Activated gamma-delta T cell treated with Interleukin-2 at 50 U/mL for 16 hours (primary cell): ENCODE data around the gene DYSF.

Experiments used
- DNase-seq: peaks from one replicate; pipeline ENCODE4 v3.0.0-alpha.2; 2020

DYSF gene

DNA sequence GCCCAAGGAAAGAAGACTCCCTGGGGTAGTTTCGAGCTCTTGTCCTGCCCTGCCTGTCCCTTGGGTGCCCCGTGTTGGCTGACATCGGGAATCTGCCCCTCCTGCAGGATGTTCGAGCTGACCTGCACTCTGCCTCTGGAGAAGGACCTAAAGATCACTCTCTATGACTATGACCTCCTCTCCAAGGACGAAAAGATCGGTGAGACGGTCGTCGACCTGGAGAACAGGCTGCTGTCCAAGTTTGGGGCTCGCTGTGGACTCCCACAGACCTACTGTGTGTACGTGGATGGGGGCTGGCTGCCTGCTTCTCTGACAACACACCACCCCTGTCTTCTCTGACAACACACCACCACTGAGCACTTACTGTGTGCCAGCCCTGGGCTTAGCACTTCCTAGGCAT lies 210.8 kb downstream of the DYSF start:
- DNase-seq = no peak

DNA sequence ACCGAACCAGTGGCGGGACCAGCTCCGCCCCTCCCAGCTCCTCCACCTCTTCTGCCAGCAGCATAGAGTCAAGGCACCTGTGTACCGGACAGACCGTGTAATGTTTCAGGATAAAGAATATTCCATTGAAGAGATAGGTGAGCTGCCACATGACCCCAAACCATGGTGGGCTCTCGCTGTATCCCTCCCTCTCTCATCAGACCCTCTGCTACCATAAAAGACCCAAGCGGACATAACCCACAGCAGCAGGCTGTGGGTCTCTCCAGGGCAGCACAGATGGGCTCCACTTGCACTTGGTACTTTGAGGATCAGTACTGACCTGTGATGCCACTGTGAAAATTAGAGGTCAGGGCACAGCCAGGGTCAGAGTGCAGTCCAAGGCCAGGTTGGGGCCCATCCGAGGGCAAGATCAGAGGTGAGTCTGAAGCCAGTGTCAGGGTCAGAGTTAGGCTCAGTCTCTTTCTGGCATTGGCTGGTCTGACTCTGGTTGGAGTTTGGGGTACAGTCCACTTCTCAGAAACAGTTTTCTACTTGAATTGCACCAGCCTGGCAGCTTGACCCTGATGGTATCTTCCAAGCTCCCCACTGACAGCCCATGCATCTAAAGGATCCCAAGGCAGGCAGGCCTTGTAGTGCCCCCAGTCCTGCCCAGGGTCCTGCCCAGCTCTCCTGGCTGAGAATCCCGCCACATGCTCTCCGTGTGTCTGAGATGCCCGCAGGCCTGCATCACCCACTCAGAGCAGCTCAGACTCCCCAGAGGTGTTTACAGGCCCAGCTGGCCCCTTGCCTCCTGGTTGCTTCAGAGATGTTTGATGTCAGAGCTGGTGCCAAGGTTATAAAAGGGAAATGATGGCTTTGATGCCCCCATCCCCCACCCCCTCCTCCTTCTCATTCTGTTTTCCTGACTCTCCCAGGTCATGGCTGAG lies 212.1 kb downstream of the DYSF start:
- DNase-seq = no peak

DNA sequence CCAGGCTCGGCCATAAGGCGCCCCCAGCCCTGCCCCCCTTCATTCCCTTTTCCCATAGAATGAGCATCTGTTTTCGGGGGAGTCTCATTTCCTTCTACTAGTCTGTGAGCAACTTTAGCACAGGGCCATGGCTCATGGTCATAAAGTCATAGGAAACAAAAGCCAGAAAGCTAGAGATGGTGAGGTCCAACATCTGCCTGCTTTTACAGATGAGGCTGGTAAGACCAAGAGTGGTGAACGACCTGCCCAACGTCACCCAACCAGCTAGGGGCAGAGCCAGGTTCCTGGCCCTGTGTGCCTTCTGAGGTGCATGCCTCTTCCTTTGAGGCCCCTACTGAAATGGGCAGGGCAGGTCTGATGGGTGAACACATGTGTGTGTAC lies 212.7 kb downstream of the DYSF start:
- DNase-seq = no peak

DNA sequence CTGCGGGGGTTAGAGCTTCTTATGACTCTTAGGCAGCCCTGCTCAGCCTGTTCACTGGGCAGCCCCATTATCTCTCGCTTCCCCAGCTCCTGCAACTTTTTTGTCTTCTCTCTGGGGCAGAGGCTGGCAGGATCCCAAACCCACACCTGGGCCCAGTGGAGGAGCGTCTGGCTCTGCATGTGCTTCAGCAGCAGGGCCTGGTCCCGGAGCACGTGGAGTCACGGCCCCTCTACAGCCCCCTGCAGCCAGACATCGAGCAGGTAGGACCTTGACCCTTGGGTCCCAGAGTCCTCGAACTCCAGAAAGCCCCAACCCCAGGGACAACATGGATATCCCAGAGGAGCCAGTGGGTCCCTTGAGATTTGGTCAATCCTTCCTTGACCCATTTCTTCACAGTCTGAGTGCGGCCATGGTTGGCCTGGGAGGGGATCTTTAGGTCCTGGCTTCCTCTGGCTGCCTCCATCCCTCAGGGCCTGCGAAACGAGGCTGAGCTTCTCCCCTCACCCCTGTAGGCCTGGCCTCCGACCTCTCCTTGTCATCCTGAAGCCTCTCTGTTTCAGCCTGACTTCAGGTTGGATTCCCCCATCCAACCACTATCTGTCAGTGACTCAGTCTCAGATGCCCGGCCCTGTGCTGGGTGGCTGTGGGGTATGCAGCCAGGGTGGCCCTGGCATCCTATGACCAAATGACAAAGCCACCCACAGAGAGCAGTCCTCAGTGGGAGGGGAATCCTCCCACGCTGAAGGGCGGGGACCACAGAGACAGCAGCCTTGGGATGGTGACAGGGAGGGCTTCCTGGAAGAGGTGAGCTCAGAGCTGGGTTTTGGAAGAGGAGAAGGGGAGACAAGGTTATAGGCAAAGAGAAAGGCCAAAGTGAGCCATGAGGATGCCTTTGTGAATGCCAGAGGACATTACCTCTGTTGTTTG lies 214.2 kb downstream of the DYSF start:
- no peak for DNase-seq

DNA sequence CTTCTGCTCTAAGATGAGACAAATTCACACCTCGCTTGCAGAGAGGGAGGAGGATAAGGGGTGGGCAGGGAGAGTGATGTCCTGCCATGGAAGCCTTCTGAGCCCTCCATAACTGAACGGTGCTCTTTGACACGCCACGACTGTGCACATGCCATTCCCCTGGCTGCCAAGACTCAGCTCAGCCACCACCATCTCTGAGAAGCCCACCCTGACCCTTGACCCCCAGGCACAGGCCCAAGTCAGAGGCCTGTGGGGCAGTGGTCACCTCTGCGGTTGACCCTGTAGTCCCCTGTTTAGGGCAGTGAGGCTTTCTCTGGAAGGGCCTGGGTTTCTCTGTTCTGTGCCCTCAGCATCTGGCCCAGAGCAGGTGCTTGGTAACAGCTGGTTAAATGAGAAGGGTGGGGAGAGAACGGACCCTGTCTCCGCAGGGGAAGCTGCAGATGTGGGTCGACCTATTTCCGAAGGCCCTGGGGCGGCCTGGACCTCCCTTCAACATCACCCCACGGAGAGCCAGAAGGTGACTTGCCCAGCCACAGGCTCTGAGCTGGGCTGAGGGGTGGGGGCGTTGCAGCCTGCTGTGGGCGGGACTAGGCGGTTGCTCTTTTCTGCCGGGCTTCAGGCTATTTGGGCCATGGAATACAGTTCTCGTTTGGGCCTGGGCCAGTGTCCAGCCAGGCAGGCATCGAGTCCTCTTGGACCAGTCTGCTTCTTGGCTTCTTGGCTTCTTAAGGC lies 215.1 kb downstream of the DYSF start:
- no peak for DNase-seq

DNA sequence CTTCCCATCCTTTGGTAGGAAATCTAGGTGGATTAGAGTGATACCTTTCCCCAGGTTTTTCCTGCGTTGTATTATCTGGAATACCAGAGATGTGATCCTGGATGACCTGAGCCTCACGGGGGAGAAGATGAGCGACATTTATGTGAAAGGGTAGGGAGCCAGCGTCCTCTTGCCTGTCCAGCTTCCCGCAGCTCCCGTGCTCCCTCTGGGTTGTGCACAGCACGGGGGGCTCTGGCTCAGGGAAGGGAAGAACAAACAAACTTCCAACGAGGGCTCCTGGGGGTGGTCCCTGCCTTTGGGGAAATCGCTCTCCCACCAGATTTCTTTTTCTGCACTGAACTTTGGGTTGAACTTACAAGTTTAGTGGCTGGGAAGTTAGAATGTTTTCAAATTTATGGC lies 215.7 kb downstream of the DYSF start:
- DNase-seq = no peak

DNA sequence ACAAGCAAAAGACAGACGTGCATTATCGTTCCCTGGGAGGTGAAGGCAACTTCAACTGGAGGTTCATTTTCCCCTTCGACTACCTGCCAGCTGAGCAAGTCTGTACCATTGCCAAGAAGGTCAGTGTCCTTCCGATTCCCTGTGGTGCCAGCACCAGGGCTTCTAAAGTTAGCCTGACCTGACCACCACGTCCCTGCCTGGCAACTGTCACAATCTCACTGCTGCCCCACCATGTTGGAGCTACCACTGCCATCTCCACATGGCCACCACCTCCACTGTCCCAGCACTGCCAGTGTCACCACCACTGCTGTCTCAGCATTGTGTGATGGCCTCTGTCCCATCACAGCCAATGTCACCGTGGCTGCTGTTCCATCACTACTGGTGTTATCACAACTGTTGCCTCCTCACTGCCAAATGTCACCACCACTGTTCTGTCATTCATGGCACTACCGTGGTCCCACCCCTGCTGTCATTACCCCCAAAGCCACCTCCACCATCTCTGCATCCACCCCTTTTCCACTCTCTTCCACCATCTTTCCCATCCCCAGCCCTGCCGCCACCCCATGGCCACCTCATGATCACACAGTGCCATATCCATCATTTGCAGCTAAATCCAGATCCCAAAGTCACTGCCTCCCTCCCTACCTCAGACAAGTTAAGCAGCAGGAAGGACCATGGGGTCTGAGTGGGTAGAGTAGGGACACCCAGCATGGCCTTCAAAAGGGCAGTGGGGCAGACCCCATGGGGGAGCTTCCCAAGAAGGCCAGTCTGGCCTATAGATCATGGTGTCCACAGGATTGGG lies 216.5 kb downstream of the DYSF start:
- no peak for DNase-seq

DNA sequence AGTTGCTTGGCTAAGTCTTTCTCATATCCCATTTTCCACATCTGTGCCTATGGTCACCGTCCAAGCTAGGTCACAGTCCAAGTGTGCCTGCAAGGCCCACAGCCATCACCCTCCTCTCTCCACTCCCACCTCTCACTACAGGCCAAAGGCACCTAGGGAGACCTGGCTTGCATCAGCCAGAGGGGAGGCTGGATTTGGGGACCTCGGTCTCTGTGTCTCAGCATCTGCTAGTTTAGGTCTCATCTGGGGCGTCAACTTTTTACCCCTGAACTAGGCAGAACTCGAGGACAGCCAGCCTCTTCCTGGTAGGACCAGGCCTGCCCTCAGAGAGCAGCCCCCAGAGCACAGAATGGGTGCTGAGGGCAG lies 217.1 kb downstream of the DYSF start:
- no peak for DNase-seq

DNA sequence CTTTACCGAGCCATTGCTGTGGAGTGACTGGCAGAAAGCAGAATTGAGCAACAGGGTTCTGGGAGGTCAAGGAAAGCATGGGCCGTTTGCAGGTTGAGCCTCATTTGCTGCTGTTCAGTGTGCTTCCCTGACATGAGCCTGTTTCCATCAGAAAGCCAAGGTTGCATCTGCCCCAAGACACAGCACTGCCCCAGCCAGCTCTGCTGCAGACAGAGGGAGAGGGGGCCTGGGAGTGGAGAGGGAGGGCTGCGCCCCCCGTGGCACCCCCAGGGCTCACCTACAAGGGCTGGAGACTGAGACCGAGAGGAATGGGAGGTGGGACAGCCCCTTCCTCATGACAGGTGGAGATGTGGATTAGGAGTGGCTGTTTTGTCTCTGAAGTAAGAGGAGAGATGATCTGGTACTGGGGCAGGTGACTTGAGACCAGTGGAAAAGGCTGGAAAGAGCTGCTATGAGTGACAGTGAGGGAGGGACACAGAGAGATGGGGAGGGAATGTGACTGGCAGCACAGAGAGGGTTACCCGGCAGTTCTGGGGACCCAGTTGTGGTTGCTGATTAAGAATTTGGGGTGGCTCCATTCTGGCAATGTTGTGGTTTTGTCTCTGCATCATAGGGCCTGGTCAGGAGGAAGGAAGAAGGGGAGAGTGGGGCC lies 218.0 kb downstream of the DYSF start:
- no peak for DNase-seq

DNA sequence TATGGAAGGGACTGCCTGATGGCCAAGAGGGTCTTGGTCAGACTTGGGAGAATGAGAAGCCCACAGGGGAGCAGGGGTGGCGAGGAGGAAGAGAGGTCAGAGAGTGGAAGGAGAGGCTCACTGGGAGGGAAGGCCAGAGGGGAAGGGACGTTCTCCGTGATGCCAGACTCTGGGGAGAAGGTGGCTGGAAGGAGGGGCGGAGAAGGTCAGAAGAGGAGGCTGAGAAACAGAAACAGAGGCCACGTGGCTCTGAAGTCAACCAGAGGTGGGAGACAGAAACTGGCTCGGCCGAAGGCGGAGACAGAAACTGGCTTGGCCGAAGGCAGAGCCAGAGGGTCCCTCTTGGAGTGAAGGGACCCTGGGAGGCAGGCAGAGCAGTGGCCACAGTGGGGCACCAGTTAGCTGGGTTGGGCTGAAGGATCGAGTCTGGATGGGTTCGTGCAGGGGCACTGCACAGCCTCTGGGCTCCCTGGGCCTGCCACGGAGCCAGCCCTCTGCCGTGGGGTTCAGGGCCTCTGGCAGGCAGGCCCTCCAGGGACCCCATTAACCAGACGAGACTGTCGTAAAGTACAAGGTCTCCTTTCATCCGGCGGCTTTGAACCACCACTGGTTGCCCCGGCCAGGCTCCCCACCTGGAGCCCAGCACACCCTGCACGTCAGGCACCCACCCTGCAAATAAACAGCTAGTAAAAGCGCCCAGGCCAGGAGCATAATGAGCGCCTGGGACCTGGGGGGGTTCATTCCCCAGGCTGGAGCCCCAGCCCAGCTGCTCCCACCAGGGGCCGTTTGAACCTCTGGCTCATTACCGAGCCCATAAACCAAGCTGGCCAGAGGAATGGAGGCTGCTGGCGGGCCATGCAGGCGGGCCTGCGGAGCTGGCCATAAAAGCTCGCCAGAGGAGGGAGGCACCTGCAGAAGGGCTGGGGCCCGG lies 218.8 kb downstream of the DYSF start:
- DNase-seq = no peak

DNA sequence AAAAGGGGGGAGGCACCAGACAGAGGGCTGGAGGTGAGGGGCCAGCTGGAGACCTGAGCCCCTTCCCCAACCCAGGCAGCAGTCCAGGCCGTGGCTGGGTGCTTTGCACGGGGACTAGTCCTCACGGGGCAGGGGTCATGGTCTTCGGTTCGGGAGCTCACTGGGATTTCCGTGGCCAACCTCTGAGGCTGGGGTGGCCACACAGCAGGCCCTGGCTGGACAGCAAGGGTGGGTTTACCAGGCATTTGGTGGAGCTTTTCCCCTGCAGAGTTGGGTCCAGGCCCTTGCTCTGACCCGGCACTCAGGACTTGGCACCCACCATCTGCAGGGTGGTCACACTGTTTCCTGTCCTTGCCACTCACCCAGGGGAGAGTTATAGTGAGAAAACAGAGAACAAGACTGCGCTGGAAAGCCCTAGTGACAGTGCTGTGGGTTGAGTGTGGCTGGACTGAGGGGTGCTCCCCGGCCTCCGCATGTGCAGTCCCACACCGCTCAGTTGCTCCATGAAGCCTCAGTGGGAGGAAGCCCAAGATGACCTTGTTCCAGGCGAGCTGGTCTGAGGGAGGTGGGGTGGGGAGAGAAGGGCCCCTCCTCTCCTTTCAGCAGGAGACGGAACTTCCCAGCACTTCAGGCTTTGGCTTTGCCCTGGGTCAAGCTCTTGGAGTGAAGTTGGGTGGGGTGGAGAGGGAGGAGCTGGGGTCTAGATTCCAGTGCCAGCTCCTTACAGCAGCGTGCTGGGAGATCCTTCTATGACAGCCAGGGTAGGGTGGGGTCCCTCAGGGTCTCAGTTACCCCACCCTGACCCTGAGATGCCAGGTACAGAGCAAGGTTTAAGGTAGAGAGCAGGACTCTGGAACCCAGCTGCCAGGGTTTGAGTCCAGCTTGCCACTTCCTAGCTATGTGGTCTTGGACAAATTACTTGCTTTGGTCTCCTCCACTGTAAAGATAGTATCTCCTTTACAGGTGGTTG lies 219.8 kb downstream of the DYSF start:
- no peak for DNase-seq

DNA sequence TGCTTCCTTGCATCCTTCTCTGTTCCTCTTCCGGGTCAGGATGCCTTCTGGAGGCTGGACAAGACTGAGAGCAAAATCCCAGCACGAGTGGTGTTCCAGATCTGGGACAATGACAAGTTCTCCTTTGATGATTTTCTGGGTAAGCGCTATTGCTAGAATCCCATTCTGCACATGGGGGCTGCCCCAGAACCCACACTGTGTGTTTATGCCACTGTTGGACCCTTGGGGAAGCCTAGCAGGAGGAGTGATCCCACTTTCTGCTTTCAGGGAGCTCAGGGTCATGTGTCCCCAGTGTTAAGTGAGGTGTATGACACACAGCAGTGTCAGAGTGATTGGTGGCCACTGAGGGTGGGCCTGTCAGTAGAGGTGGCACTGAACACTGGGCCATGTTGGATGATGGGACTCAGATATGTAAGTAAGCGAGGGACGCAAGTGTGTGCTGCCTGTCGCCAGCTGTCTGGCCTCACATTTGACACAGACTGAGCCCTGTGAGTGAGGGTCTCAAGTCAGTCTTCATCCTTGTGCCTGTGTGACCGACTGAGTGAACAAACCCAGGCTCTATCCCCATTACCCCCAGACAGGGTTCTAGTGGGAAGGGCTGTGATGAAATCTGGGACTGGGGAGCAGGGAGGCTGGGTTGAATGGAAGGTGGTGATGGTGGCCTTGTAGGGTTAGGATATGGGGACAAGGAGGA lies 220.9 kb downstream of the DYSF start:
- DNase-seq = no peak

DNA sequence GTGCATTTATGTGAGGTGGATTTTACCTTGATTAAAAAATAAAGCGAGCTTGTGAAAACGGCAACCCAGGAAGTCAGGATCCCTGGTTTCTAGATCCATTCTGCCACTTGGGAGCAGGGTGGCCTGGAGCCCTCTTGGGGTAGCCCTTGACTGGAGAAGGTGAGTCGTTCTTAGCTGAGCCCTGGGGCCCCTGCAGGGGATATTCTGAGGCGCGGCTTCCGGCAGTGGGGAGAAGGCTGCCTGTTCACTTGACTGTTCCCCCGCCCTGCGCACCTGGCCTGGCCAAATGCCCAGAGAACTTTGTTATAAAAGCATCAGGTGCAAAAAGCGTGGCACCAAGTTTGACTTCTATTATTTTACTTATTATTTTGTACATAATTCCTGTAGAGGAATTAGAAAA lies 221.9 kb downstream of the DYSF start:
- DNase-seq = no peak

DNA sequence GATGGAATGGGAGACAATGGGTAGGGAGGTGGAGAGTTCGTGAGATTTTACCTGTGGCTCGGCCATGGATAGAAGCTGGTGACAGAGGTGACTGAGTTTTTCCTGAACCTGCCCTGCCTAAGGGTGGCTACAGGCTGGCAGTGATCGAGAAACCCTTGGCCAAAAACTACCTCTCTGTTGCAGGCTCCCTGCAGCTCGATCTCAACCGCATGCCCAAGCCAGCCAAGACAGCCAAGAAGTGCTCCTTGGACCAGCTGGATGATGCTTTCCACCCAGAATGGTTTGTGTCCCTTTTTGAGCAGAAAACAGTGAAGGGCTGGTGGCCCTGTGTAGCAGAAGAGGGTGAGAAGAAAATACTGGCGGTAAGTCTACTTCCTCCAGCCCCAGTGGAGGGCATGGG lies 225.5 kb downstream of the DYSF start:
- no peak for DNase-seq

DNA sequence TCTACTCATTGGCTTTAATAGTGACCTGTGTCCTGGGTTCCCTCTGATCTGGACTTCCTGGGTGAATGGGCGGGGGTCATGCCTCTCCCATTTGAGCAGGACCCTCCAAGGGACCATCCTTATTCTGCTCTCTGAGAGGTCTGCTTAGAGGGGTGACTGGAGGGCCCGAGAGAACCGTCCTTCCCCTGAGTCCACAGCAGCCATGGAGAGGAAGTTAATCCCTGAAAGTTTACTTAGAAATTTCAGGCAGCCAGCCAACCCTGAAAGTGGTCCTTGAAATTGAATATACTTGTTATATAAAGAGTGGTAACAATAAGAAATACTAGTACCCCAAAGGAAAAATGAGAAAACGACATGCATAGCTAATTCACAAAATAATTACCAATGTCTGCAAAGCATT lies 226.1 kb downstream of the DYSF start:
- no peak for DNase-seq

DNA sequence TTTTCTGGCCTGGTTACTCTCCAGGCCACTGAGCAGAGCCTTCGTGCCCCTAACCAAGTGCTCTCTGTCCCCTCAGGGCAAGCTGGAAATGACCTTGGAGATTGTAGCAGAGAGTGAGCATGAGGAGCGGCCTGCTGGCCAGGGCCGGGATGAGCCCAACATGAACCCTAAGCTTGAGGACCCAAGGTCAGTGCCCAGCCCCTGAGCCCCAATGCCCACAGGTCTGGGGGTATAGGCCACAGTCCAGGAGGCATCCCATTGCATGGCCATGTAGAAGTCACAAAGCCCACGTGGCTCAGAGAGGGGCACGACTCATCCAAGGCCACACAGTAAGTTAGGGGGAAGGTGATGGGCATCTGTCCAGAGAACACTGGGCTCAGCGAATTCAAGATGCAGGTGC lies 227.6 kb downstream of the DYSF start:
- DNase-seq = no peak

DNA sequence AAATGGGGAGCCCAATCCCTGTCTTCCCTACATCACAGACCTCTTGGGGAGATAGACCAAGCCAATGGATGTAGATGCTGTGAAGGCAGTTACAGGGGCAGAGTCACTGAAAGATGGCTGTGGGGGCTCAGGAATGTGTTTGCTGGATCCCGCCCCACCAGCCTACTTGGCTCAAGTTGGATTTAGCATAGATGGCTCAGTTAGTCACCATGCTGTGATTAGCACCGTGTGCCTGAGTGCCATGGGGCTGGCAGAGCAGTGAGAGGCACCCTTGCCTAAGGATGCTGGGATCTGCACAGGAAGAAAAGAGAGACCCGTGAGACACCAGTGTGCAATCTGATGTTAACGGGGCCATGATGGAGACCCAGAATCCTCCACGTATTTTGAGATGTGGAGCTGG lies 228.3 kb downstream of the DYSF start:
- DNase-seq = no peak

DNA sequence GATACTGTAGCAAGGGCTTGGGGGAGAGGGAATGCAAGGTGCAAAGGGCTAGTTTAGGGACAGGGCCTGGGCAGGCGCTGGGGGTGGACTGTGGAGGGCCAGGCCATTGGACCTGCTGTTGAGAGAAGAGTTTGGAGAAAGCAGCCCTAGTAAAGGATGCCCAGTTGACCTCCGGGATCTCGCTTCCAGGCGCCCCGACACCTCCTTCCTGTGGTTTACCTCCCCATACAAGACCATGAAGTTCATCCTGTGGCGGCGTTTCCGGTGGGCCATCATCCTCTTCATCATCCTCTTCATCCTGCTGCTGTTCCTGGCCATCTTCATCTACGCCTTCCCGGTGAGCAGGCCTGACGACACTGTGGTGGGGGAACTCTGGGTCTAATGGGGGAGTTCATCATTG lies 229.0 kb downstream of the DYSF start:
- DNase-seq = no peak

DNA sequence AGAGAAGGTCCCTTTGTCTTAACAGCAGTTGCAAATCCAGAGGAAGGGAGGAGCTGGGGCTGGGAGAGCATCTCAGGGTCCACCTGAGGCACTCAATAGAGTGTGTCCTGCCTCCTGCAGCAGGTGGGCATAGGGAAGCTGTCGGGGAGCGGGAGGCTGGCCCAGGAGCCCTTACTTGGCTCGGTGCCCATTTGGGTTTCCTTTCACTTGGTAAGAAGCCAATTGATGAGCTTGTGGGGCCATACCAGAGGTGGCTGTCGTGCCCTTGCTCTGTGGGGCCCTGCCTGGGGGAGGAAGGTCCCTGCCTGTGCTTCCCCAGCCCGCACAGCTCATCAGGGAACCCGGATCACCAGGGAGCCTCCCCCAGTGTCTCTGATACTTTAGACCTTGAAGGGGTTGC lies 229.7 kb downstream of the DYSF start:
- DNase-seq = no peak
